B cell (primary cell): ENCODE data around the gene SEC24B.

Experiments
- EZH2 ChIP-seq: IDR thresholded peaks from 2 replicates; pipeline ENCODE4 v1.6.1; 2012; ENCODE audit warnings: borderline replicate concordance, low read depth, mild to moderate bottlenecking, moderate library complexity, low read length; ENCODE audit not compliant: insufficient read depth, poor library complexity, severe bottlenecking
- TF ChIP-seq, protein P1 (sequence below): fragments of 200-600 bp; IDR thresholded peaks from one replicate; pipeline ENCODE4 v1.8.0; 2022; ENCODE audit warnings: antibody characterized with exemption, mild to moderate bottlenecking

DNA sequence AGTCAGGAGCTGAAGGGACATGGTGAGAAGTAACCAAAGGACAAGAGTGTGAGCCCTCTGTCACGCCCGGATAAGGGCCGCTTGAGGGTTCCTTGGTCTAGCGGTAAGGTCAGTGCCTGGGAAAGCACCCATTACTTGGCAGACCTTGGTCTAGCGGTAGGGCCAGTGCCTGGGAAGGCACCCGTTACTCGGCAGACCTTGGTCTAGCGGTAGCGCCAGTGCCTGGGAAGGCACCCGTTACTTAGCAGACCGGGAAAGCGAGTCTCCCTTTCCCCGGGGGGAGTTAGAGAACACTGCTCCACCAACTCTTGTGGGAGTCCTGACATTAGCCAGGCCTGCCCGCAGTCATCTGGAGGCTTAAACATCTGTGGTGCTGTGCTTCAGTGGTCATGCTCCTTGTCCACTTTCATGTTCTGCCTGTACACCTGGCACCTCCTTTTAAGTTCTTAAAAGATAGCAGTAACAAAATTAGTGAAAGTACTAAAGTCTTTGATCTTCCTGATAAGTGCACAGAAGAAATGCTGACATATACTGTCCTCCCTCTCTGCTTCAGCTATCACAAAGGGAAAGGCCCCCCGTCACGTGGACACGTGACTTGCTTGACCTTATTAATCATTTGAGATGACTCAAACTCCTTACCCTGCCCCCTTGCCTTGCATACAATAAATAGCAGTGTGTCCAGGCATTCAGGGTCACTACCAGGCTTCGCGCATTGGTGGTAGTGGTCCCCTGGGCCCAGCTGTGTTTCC lies 9.3 kb upstream of the SEC24B start:
- TF ChIP-seq, protein P1, sequence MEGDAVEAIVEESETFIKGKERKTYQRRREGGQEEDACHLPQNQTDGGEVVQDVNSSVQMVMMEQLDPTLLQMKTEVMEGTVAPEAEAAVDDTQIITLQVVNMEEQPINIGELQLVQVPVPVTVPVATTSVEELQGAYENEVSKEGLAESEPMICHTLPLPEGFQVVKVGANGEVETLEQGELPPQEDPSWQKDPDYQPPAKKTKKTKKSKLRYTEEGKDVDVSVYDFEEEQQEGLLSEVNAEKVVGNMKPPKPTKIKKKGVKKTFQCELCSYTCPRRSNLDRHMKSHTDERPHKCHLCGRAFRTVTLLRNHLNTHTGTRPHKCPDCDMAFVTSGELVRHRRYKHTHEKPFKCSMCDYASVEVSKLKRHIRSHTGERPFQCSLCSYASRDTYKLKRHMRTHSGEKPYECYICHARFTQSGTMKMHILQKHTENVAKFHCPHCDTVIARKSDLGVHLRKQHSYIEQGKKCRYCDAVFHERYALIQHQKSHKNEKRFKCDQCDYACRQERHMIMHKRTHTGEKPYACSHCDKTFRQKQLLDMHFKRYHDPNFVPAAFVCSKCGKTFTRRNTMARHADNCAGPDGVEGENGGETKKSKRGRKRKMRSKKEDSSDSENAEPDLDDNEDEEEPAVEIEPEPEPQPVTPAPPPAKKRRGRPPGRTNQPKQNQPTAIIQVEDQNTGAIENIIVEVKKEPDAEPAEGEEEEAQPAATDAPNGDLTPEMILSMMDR: no peak
- no peak for TF ChIP-seq EZH2
